HEK293 (cell line): ENCODE results near the gene RRP12.

Source experiments
- CTCF ChIA-PET: fragments of 350-600 bp; formaldehyde crosslinking; extraction: SDS; loops from one replicate; lab custom pipeline; 2021; ENCODE audit warnings: antibody characterized with exemption; lab: Yijun Ruan, JAX
- POLR2A ChIA-PET: fragments of 300-600 bp; formaldehyde crosslinking; extraction: SDS; loops from one replicate; lab custom pipeline; 2020; ENCODE audit warnings: antibody characterized with exemption, inconsistent platforms; lab: Yijun Ruan, JAX
- H3K27ac ChIP-seq: fragments of 200-500 bp; sonication (Bioruptor generic); 2 replicates; pipeline ENCODE4 v1.5.1; 2014; ENCODE audit warnings: low read depth, low read length, control low read depth, inconsistent platforms; ENCODE audit errors: extremely low read depth
- H3K36me3 ChIP-seq, 2 experiments: fragments of 200-500 bp in 1 of 2; sonication (Bioruptor generic) in 1 of 2; 1 replicate in 1 of 2; 2 replicates in 1 of 2; pipeline ENCODE4 v1.5.1; 2014 to 2017; ENCODE audit warnings: inconsistent platforms in 2 of 2, low read length in 2 of 2; ENCODE audit not compliant: control insufficient read depth in 2 of 2, insufficient read depth in 1 of 2
- H3K4me1 ChIP-seq: fragments of 200-500 bp; sonication (Bioruptor generic); 2 replicates; pipeline ENCODE4 v1.5.1; 2014; ENCODE audit warnings: mild to moderate bottlenecking, low read length, inconsistent platforms; ENCODE audit not compliant: control insufficient read depth, insufficient read depth
- H3K4me3 ChIP-seq: 2 replicates; pipeline ENCODE4 v1.5.1; 2011; ENCODE audit warnings: low read depth, mild to moderate bottlenecking, control low read depth, low read length, moderate library complexity
- H3K9me3 ChIP-seq: fragments of 200-500 bp; sonication (Bioruptor generic); 2 replicates; pipeline ENCODE4 v1.5.1; 2014; ENCODE audit warnings: low read depth, low read length, inconsistent platforms; ENCODE audit not compliant: control insufficient read depth, insufficient read depth
- GLIS1 ChIP-seq: fragments of 450-650 bp; formaldehyde crosslinking; IDR thresholded peaks from 2 replicates; pipeline ENCODE4 v1.5.1; 2016; ENCODE audit warnings: missing biosample characterization, missing genetic modification characterization
- IKZF3 ChIP-seq: fragments of 450-650 bp; IDR thresholded peaks from 2 replicates; pipeline ENCODE4 v1.5.0; 2018; ENCODE audit warnings: missing biosample characterization, mild to moderate bottlenecking, missing genetic modification characterization, moderate library complexity
- INSM2 ChIP-seq: fragments of 450-650 bp; formaldehyde crosslinking; IDR thresholded peaks from 2 replicates; pipeline ENCODE4 v1.5.1; 2016; ENCODE audit warnings: missing biosample characterization, missing genetic modification characterization
- PRDM2 ChIP-seq: fragments of 450-650 bp; formaldehyde crosslinking; IDR thresholded peaks from 2 replicates; pipeline ENCODE4 v1.5.1; 2016; ENCODE audit warnings: missing biosample characterization, missing genetic modification characterization, borderline replicate concordance
- SCRT1 ChIP-seq: fragments of 450-650 bp; formaldehyde crosslinking; IDR thresholded peaks from 2 replicates; pipeline ENCODE4 v1.5.1; 2016; ENCODE audit warnings: missing biosample characterization, missing genetic modification characterization, borderline replicate concordance
- YY2 ChIP-seq: fragments of 450-650 bp; formaldehyde crosslinking; IDR thresholded peaks from 2 replicates; pipeline ENCODE4 v1.5.1; 2016; ENCODE audit warnings: missing biosample characterization, missing genetic modification characterization
- ZBTB20 ChIP-seq: fragments of 450-650 bp; formaldehyde crosslinking; IDR thresholded peaks from 2 replicates; pipeline ENCODE4 v1.5.1; 2016; ENCODE audit warnings: missing biosample characterization, missing genetic modification characterization
- ZBTB48 ChIP-seq: fragments of 450-650 bp; formaldehyde crosslinking; IDR thresholded peaks from 2 replicates; pipeline ENCODE4 v1.5.1; 2016; ENCODE audit warnings: missing biosample characterization, missing genetic modification characterization
- ZBTB8A ChIP-seq: fragments of 450-650 bp; formaldehyde crosslinking; IDR thresholded peaks from 2 replicates; pipeline ENCODE4 v1.5.1; 2016; ENCODE audit warnings: missing biosample characterization, missing genetic modification characterization
- ZNF114 ChIP-seq: fragments of 450-650 bp; formaldehyde crosslinking; IDR thresholded peaks from 2 replicates; pipeline ENCODE4 v1.5.0; 2017; ENCODE audit warnings: missing biosample characterization, missing genetic modification characterization
- ZNF132 ChIP-seq: fragments of 450-650 bp; formaldehyde crosslinking; IDR thresholded peaks from 2 replicates; pipeline ENCODE4 v1.5.1; 2017; ENCODE audit warnings: missing biosample characterization, missing genetic modification characterization, borderline replicate concordance
- ZNF175 ChIP-seq: fragments of 450-650 bp; formaldehyde crosslinking; IDR thresholded peaks from 2 replicates; pipeline ENCODE4 v1.5.1; 2016; ENCODE audit warnings: missing biosample characterization, missing genetic modification characterization
- ZNF324 ChIP-seq: fragments of 450-650 bp; formaldehyde crosslinking; IDR thresholded peaks from 2 replicates; pipeline ENCODE4 v1.5.1; 2016; ENCODE audit warnings: missing biosample characterization, missing genetic modification characterization
- ZNF341 ChIP-seq: fragments of 450-650 bp; formaldehyde crosslinking; IDR thresholded peaks from 2 replicates; pipeline ENCODE4; 2016; ENCODE audit warnings: low read depth, missing biosample characterization, missing genetic modification characterization
- ZNF366 ChIP-seq: fragments of 450-650 bp; formaldehyde crosslinking; conservative IDR thresholded peaks from 2 replicates; pipeline ENCODE4 v1.5.1; 2016; ENCODE audit warnings: missing biosample characterization, missing genetic modification characterization
- ZNF488 ChIP-seq: fragments of 450-650 bp; formaldehyde crosslinking; IDR thresholded peaks from 2 replicates; pipeline ENCODE4 v1.5.1; 2016; ENCODE audit warnings: missing biosample characterization, missing genetic modification characterization
- ZNF501 ChIP-seq: fragments of 450-650 bp; formaldehyde crosslinking; IDR thresholded peaks from 2 replicates; pipeline ENCODE4 v1.5.1; 2016; ENCODE audit warnings: missing biosample characterization, missing genetic modification characterization
- ZNF555 ChIP-seq: fragments of 450-650 bp; formaldehyde crosslinking; conservative IDR thresholded peaks from 2 replicates; pipeline ENCODE4 v1.5.1; 2017; ENCODE audit warnings: missing biosample characterization, mild to moderate bottlenecking, missing genetic modification characterization, inconsistent platforms
- ZNF654 ChIP-seq: fragments of 450-650 bp; formaldehyde crosslinking; IDR thresholded peaks from 2 replicates; pipeline ENCODE4 v1.5.1; 2016; ENCODE audit warnings: low read depth, missing biosample characterization, missing genetic modification characterization
- ZNF76 ChIP-seq: fragments of 450-650 bp; formaldehyde crosslinking; IDR thresholded peaks from 2 replicates; pipeline ENCODE4; 2016; ENCODE audit warnings: low read depth, missing biosample characterization, missing genetic modification characterization, borderline replicate concordance
- ZSCAN30 ChIP-seq: fragments of 450-650 bp; IDR thresholded peaks from 2 replicates; pipeline ENCODE4 v1.5.1; 2018; ENCODE audit warnings: missing biosample characterization, mild to moderate bottlenecking, missing genetic modification characterization, moderate library complexity
- ZSCAN5A ChIP-seq: fragments of 450-650 bp; formaldehyde crosslinking; IDR thresholded peaks from 2 replicates; pipeline ENCODE4 v1.5.1; 2016; ENCODE audit warnings: missing biosample characterization, missing genetic modification characterization

The RRP12 gene

GRCh38 chr10:97332591-97333350, 68.4 kb downstream of the RRP12 start (continued):
- TF ChIP-seq ZNF76 (tag by site-specific recombination) = 0 out of 2 replicates have a peak, but pooled peaks have one; percentile 32
- TF ChIP-seq PRDM2 = no peak
- peak; percentile 35 for TF ChIP-seq ZNF341 (tag by site-specific recombination)
- peak; percentile 73 for TF ChIP-seq IKZF3
- no peak for TF ChIP-seq ZNF114
- no peak for TF ChIP-seq ZSCAN5A (tag by site-specific recombination)
- peak; percentile 37; the same call in 1 of the 2 replicates for TF ChIP-seq ZNF366

GRCh38 chr10:97331153-97331703, 69.9 kb downstream of the RRP12 start:
- H3K4me1 ChIP-seq = peaks cover 13% of the 10 kb centered on the region
- peaks cover 3 to 12% of the 10 kb centered on the region in 2 experiments; a peak in 2 of 3 replicates for H3K36me3 ChIP-seq
- no peak for TF ChIP-seq SCRT1 (tag by site-specific recombination)
- TF ChIP-seq ZBTB20 (tag by site-specific recombination) = no peak
- TF ChIP-seq ZBTB8A (tag by site-specific recombination) = peak; percentile 24; the same call in 1 of the 2 replicates
- no peak for TF ChIP-seq ZNF654
- TF ChIP-seq ZNF555 = no peak
- H3K27ac ChIP-seq = no peak overlapping the region
- POLR2A ChIA-PET = interaction anchor here (1.1 to 5.3 kb wide), 3 partner anchors 9 to 69 kb away, joined by 3 to 27 read pairs (median 18); partner anchors contain the start of genes FRAT1 and RRP12
- no peaks in the 10 kb centered on the region for H3K9me3 ChIP-seq
- CTCF ChIA-PET = interaction anchor here (0.6 to 4.0 kb wide), 8 partner anchors 9 to 690 kb away, joined by 3 to 40 read pairs (median 4); no protein-coding TSS in a partner anchor
- H3K4me3 ChIP-seq = no peak overlapping the region

- H3K4me3 ChIP-seq = no peak overlapping the region
- H3K27ac ChIP-seq = no peak overlapping the region
- ChIA-PET POLR2A (interaction anchor here (1.1 to 5.3 kb wide), 3 partner anchors 10 to 71 kb away, joined by 3 to 27 read pairs (median 18); partner anchors contain the start of genes ARHGAP19, FRAT1 and RRP12), CTCF (interaction anchor here (0.9 kb wide), 1 partner anchor 26 kb away, joined by 3 read pairs; no protein-coding TSS in a partner anchor)
- no peaks in the 10 kb centered on the region for H3K9me3 ChIP-seq
- peaks cover 10% of the 10 kb centered on the region for H3K4me1 ChIP-seq
- H3K36me3 ChIP-seq = peaks cover 3 to 12% of the 10 kb centered on the region in 2 experiments; a peak in 2 of 3 replicates
- TF ChIP-seq YY2 (tag by site-specific recombination) (no peak), ZBTB8A (tag by site-specific recombination) (no peak), ZNF324 (tag by site-specific recombination) (no peak), ZBTB48 (tag by site-specific recombination) (no peak), ZNF175 (tag by site-specific recombination) (no peak), ZNF114 (no peak), ZNF132 (tag by site-specific recombination) (no peak), ZNF488 (tag by site-specific recombination) (no peak), GLIS1 (tag by site-specific recombination) (no peak), ZNF555 (no peak), INSM2 (tag by site-specific recombination) (no peak), ZNF501 (no peak), ZSCAN30 (tag by site-specific recombination) (no peak)
Observed at GRCh38 chr10:97329766-97330165, 71.4 kb downstream of the RRP12 start.
